Ovary (tissue), 9 donors: ENCODE measurements around the gene MRPL14. TPM values are rescaled to one million over a fixed set of nuclear protein-coding genes. Genes with fewer than 3 reads are reported as not detected.

Experiments
- DNase-seq, 5 donors: peaks; one replicate each; pipeline ENCODE4 v3.0.0-alpha.2; 2019 to 2020
- H3K27ac ChIP-seq, 2 donors: fragments of 200-600 bp; one replicate each; pipeline versions ENCODE4 v1.5.1 to v1.8.0; 2019 to 2022
- H3K27me3 ChIP-seq: fragments of 200-600 bp; one replicate; pipeline ENCODE4 v1.8.0; 2022
- H3K36me3 ChIP-seq: fragments of 200-600 bp; sonication (generic); one replicate; pipeline ENCODE4 v1.5.1; 2019
- H3K4me1 ChIP-seq: one replicate; pipeline ENCODE4 v1.8.1; 2013; ENCODE audit warnings: mild to moderate bottlenecking, moderate library complexity; ENCODE audit not compliant: insufficient read depth
- H3K4me3 ChIP-seq: fragments of 200-600 bp; sonication (generic); one replicate; pipeline ENCODE4 v1.5.1; 2017
- H3K9me3 ChIP-seq, 2 donors: fragments of 200-600 bp in 1 of 2; sonication (generic) in 1 of 2; one replicate each; pipeline versions ENCODE4 v1.5.1 to v1.8.1; 2013 to 2019; ENCODE audit warnings: mild to moderate bottlenecking in 1 of 2, moderate library complexity in 1 of 2
- EP300 ChIP-seq: sonication (generic); formaldehyde crosslinking; IDR thresholded peaks from one replicate; pipeline ENCODE4 v1.6.1; 2017; ENCODE audit warnings: antibody characterized with exemption
- POLR2A ChIP-seq: fragments of 450-650 bp; IDR thresholded peaks from one replicate; pipeline ENCODE4 v1.6.1; 2017; ENCODE audit warnings: antibody characterized with exemption, mild to moderate bottlenecking, moderate library complexity
- WGBS, 3 donors: extraction: QIAGEN DNeasy Blood & Tissue Kit in 1 of 3; methylation state at CpG; one replicate each; pipeline versions ENCODE4 v1.1.5 to v1.1.7; 2013 to 2017; 5-methylcytosine and 5-hydroxymethylcytosine counted together
- intact Hi-C, 4 donors: fragments of 100-400 bp; cut with DNase I; formaldehyde crosslinking; loops; one replicate each; pipeline versions ENCODE4 v1.11.0 to v1.15.1; 2022 to 2023
- polyA plus RNA-seq, 2 donors: library from polyadenylated mRNA; stranded (reverse); fragments of 200-250 nt in 1 of 2; fragments of 350-450 nt in 1 of 2; fragmentation: Illumina TruSeq in 1 of 2; extraction: RNeasy Lipid Tissue Mini Kit (QIAGEN cat#74804) in 1 of 2; gene quantifications; one replicate each; pipeline ENCODE4 v1.2.3, GENCODE V29; 2013 to 2014
- total RNA-seq, 7 donors: library from RNA; depleted of rRNA in 2 of 7; stranded (reverse); fragments of >200 nt in 2 of 7; fragmentation: NEBNext Ultra II Directional in 3 of 7; extraction: Animal tissue kit (Norgen Biotek cat#: 25700) in 3 of 7; gene quantifications; one replicate each; pipeline versions ENCODE4 v1.1.0 to v1.2.4, GENCODE V29; 2016 to 2023
- TF ChIP-seq, protein P1 (sequence below), 3 donors: fragments of 450-650 bp in 2 of 3; fragments of 200-600 bp in 1 of 3; IDR thresholded peaks; one replicate each; pipeline versions ENCODE4 v1.5.1 to v1.8.0; 2016 to 2022; ENCODE audit warnings: antibody characterized with exemption in 3 of 3, mild to moderate bottlenecking in 1 of 3
- donor health status: DM: no; HTN: no; CAD: no; lungs with moderate emphysema.
- donor health status: DM: no; HTN: no; CAD: no.
- donor health status: Bipolar disorder and iron deficiency.
- donor health status: DM: yes; HTN: yes; CAD: no.
- donor health status: DM: no; HTN: no; CAD: no.
- donor health status: DM: yes; HTN: yes; CAD: no.

MRPL14 gene
- total and polyA plus RNA-seq, 9 donors, result 20.8 to 35.9 (median 24.6) TPM

DNA sequence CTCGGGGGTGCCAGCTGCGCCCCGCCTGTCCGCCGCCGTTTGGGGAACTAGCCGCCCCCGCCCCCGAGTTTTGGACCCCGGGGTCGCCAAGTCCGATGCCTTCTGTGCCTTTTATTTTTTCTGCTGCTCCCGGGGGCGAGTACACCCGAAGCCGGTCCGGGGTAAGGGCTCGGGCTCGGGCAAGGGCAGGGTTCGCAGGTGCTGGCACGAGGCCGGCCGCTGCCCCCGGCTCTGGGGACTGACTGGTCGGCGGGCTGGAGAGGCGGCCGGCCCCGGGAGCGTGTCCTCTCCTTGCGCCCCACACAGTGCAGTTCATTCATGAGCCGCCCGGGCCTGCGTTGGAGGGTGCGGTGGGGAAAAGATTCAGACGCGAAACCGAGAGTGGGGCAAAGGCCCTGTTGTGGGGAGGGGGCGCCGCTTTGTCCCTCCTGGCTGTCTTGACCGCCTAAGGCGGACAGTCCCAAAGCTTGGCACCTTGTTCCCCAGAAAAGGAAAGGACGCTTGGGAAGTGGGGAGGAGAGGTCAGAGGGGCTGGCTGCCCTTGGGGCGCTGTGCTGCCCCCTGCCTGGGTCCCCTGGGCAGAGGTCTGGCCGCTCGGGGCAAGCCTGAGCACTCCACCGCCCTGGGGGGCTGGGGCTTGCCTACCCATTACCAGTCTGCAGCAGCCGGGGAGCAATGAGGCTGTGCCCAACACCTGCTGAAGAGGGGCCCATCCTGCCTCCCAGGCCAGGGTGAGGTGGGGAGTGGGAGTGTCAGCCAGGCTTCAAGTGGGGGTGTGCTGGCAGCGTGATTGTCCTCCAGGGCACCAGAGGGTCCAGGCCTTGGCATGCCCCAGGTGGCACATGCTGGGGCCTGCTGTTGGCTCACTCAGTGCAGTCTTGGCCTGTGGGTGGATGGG is 1.0 kb upstream of the MRPL14 start:
- intact Hi-C loops, result no loop called here

DNA sequence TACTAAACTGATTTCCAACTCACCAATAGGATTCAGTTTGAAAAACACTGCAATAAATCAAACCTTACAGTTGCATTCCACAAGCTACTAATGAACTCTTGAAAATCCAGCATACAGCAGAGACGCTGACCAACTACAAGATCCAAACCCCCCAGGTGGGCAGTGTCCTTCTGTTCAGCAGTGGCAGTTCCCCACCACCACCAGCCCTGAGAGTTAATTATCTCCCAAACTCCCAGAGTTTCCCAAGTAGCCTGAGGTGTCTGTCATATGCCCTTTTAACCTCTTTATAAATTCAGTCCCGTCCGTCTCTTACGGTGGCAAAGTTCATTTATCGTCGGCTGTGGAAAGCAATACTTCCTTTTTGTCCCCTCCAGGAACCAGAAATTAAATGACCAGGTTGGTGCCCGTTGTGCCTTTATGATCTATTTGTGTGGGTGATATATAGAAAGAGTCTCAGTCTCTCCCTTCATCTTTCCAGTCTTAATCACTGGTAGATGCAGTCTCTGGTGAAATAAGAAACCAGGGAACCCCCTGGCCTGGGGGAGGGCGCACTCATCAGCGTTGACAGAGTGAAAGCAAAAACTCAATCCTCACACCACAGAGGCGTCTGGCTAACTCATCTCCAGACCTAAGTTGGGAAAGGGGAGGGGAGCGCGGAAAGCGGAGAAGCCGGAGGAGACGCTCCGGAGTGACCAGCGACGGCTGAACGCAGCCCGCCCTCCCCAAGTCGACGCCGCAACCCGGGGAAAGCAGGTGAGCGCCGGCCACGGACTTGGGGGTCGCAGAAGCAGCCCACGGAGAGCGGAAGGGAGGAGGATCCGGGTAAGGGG is 717 bp downstream of the MRPL14 start:
- intact Hi-C loops, result no loop called here
- H3K4me1 ChIP-seq, result peaks cover 6% of the 10 kb centered on the region

More for the DNA sequence above, 1.0 kb upstream of the MRPL14 start:
- Histone ChIP-seq H3K4me1 (peaks cover 5% of the 10 kb centered on the region), H3K36me3 (no peaks in the 10 kb centered on the region), H3K27me3 (no peaks in the 10 kb centered on the region), H3K27ac (no peak overlapping the region), H3K9me3 (no peaks in the 10 kb centered on the region), H3K4me3 (peak overlapping the region; percentile 84)
- peak; percentile 32 to 69 (median 51) for DNase-seq
- 3 to 5% (median 5%) methylated on average over 33 to 49 of the region's 49 CpGs for WGBS, 3 donors
- TF ChIP-seq POLR2A (no peak), EP300 (no peak)
- TF ChIP-seq, protein P1, sequence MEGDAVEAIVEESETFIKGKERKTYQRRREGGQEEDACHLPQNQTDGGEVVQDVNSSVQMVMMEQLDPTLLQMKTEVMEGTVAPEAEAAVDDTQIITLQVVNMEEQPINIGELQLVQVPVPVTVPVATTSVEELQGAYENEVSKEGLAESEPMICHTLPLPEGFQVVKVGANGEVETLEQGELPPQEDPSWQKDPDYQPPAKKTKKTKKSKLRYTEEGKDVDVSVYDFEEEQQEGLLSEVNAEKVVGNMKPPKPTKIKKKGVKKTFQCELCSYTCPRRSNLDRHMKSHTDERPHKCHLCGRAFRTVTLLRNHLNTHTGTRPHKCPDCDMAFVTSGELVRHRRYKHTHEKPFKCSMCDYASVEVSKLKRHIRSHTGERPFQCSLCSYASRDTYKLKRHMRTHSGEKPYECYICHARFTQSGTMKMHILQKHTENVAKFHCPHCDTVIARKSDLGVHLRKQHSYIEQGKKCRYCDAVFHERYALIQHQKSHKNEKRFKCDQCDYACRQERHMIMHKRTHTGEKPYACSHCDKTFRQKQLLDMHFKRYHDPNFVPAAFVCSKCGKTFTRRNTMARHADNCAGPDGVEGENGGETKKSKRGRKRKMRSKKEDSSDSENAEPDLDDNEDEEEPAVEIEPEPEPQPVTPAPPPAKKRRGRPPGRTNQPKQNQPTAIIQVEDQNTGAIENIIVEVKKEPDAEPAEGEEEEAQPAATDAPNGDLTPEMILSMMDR (IDR thresholded peaks at IDR 0.05), result peak in 1 of 3 donors; percentile 38

DNA sequence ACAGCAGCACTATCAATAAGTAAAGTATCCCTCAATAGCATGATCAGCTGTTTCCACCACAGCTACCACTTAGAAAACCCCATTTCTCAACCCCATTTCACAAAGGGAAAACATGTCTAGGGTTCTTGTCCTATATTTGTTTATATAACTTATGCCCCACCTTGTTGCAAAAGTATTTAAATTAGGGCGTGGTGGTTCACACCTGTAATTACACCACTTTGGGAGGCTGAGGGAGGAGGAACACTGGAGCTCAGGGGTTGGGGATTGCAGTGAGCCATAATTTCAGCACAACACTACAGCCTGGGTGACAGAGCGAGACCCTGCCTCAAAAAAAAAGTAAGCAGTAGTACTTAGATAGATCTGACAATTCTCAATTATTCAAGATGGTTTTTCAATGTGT is 3.7 kb downstream of the MRPL14 start:
- 94 to 99% (median 99%) methylated on average over 2 of the region's 2 CpGs for WGBS, 3 donors
- no peak overlapping the region for H3K4me3 ChIP-seq
- no peak for DNase-seq
- TF ChIP-seq, protein P1 (IDR thresholded peaks at IDR 0.05), result no peak
- TF ChIP-seq POLR2A, result no peak
- no peak for TF ChIP-seq EP300
- no peaks in the 10 kb centered on the region for H3K9me3 ChIP-seq
- H3K27me3 ChIP-seq, result no peaks in the 10 kb centered on the region
- H3K27ac ChIP-seq, result no peak overlapping the region
- intact Hi-C loops, result no loop called here
- H3K36me3 ChIP-seq, result no peaks in the 10 kb centered on the region
- H3K4me1 ChIP-seq, result peaks cover 4% of the 10 kb centered on the region

More for the DNA sequence above, 717 bp downstream of the MRPL14 start:
- DNase-seq, result peak in 3 of 5 donors; percentile 40 to 73 (median 54)
- Histone ChIP-seq H3K27ac (peak overlapping the region; percentile 58 to 71), H3K27me3 (no peaks in the 10 kb centered on the region), H3K4me3 (peak overlapping the region; percentile 84), H3K36me3 (no peaks in the 10 kb centered on the region), H3K9me3 (no peaks in the 10 kb centered on the region)
- 1 to 2% (median 2%) methylated on average over 31 of the region's 31 CpGs for WGBS, 3 donors
- TF ChIP-seq, protein P1 (IDR thresholded peaks at IDR 0.05), result no peak

DNA sequence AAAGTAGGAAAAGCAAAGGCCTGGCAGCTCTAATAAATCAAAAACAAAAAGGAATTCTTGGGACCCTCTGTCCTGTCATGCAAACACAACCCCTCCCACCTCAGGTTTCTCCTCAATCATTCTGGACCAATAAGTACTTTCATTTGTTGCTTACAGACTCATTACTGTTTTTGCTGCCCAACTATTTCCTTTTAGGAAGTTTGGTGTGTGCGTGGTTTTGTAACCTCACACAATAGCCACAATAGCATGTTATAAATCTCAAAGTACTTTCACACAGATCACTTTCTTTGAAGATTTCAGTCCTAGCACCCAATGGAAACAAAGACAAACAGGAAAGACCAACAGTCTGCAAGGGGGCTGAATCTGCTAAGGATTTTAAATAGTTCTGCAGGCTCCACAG is 4.5 kb downstream of the MRPL14 start:
- Histone ChIP-seq H3K27ac (no peak overlapping the region), H3K4me1 (peaks cover 1% of the 10 kb centered on the region), H3K9me3 (no peaks in the 10 kb centered on the region), H3K4me3 (no peak overlapping the region), H3K27me3 (no peaks in the 10 kb centered on the region), H3K36me3 (no peaks in the 10 kb centered on the region)
- WGBS, 3 donors, result 51 to 66% (median 53%) methylated on average over 1 of the region's 1 CpG
- intact Hi-C loops, result no loop called here
- no peak for DNase-seq
- TF ChIP-seq POLR2A (no peak), EP300 (no peak)
- TF ChIP-seq, protein P1 (IDR thresholded peaks at IDR 0.05), result no peak
